Mesendoderm (in vitro differentiated cells): Measurements from ENCODE around the gene TMEM125.

Experiments
- DNase-seq: peaks from one replicate; pipeline ENCODE4 v3.0.0; 2013
- H2AK5ac ChIP-seq: 2 replicates; pipeline ENCODE4 v1.6.1; 2013; ENCODE audit warnings: low read length, inconsistent platforms
- H2BK120ac ChIP-seq: 2 replicates; pipeline ENCODE4 v1.6.1; 2013; ENCODE audit warnings: low read depth, mild to moderate bottlenecking, low read length, moderate library complexity, mixed read lengths
- H2BK15ac ChIP-seq: replicated peaks from 2 replicates; pipeline ENCODE4 v1.6.1; 2013; ENCODE audit warnings: low read depth, mild to moderate bottlenecking, moderate library complexity
- H2BK5ac ChIP-seq: 2 replicates; pipeline ENCODE4 v1.6.1; 2013; ENCODE audit warnings: low read length, inconsistent platforms
- H3K18ac ChIP-seq: 2 replicates; pipeline ENCODE4 v1.6.1; 2013; ENCODE audit warnings: mild to moderate bottlenecking, low read length, mixed read lengths
- H3K23ac ChIP-seq: one replicate; pipeline ENCODE4 v1.6.1; 2013; ENCODE audit warnings: low read length
- H3K27ac ChIP-seq: 2 replicates; pipeline ENCODE4 v1.5.1; 2013; ENCODE audit warnings: low read depth, mild to moderate bottlenecking, inconsistent platforms, low read length, moderate library complexity
- H3K27me3 ChIP-seq: 2 replicates; pipeline ENCODE4 v1.6.1; 2013; ENCODE audit warnings: low read length, control low read depth, mild to moderate bottlenecking, inconsistent platforms; ENCODE audit not compliant: insufficient read depth, poor library complexity
- H3K36me3 ChIP-seq: 2 replicates; pipeline ENCODE4 v1.6.1; 2013; ENCODE audit warnings: low read length, inconsistent platforms; ENCODE audit not compliant: control insufficient read depth, insufficient read depth
- H3K4ac ChIP-seq: one replicate; pipeline ENCODE4 v1.6.1; 2013; ENCODE audit warnings: low read depth, mild to moderate bottlenecking, low read length, moderate library complexity
- H3K4me1 ChIP-seq: 2 replicates; pipeline ENCODE4 v1.6.1; 2013; ENCODE audit warnings: low read depth, low read length, inconsistent platforms; ENCODE audit not compliant: control insufficient read depth
- H3K4me2 ChIP-seq: 2 replicates; pipeline ENCODE4 v1.6.1; 2013; ENCODE audit warnings: low read length
- H3K4me3 ChIP-seq: 2 replicates; pipeline ENCODE4 v1.5.1; 2013; ENCODE audit warnings: mild to moderate bottlenecking, low read length
- H3K56ac ChIP-seq: one replicate; pipeline ENCODE4 v1.6.1; 2013; ENCODE audit warnings: low read length
- H3K79me1 ChIP-seq: 2 replicates; pipeline ENCODE4 v1.6.1; 2013; ENCODE audit warnings: low read length, inconsistent platforms
- H3K79me2 ChIP-seq: 2 replicates; pipeline ENCODE4 v1.6.1; 2013; ENCODE audit warnings: mild to moderate bottlenecking, low read length; ENCODE audit not compliant: control insufficient read depth, insufficient read depth
- H3K9ac ChIP-seq: 2 replicates; pipeline ENCODE4 v1.6.1; 2013; ENCODE audit warnings: low read length, inconsistent platforms
- H4K5ac ChIP-seq: one replicate; pipeline ENCODE4 v1.6.1; 2013; ENCODE audit warnings: low read length
- H4K8ac ChIP-seq: one replicate; pipeline ENCODE4 v1.6.1; 2013; ENCODE audit warnings: low read depth, mild to moderate bottlenecking, control low read depth, low read length, moderate library complexity
- WGBS: extraction: QIAGEN DNeasy Blood & Tissue Kit; methylation state at CpG from one replicate; pipeline ENCODE4 v1.1.7; 2013; ENCODE audit warnings: low lambda C conversion rate, missing lambda C conversion rate; ENCODE audit not compliant: insufficient coverage; ENCODE audit errors: extremely low coverage; 5-methylcytosine and 5-hydroxymethylcytosine counted together

TMEM125 gene

GRCh38 chr1:43227143-43227764 is 42.5 kb upstream of the TMEM125 start:
- Histone ChIP-seq H3K9ac (no peak overlapping the region), H3K56ac (peak overlapping the region; percentile 51), H2BK15ac (no peak overlapping the region), H3K4ac (no peak overlapping the region), H2BK120ac (no peak overlapping the region), H3K36me3 (no peaks in the 10 kb centered on the region), H3K23ac (no peak overlapping the region), H2AK5ac (no peak overlapping the region), H3K27me3 (no peaks in the 10 kb centered on the region), H2BK5ac (no peak overlapping the region), H3K18ac (no peak overlapping the region), H3K79me2 (no peaks in the 10 kb centered on the region), H4K8ac (no peak overlapping the region), H4K5ac (no peak overlapping the region), H3K27ac (no peak overlapping the region), H3K4me3 (no peak overlapping the region), H3K4me1 (peaks cover 6% of the 10 kb centered on the region), H3K4me2 (no peak overlapping the region), H3K79me1 (no peaks in the 10 kb centered on the region)
- DNase-seq = peak; percentile 91
- WGBS = no CpG with 5 or more reads among the region's 10 CpGs

- H3K4me3 ChIP-seq = no peak overlapping the region
- no peak overlapping the region for H4K5ac ChIP-seq
- H2BK15ac ChIP-seq = no peak overlapping the region
- no peak overlapping the region for H2AK5ac ChIP-seq
- H3K23ac ChIP-seq = no peak overlapping the region
- H3K4me1 ChIP-seq = peaks cover 6% of the 10 kb centered on the region
- H3K79me2 ChIP-seq = no peaks in the 10 kb centered on the region
- no peaks in the 10 kb centered on the region for H3K36me3 ChIP-seq
- H3K27ac ChIP-seq = no peak overlapping the region
- no peaks in the 10 kb centered on the region for H3K79me1 ChIP-seq
- no peak for DNase-seq
- no peak overlapping the region for H4K8ac ChIP-seq
- H3K27me3 ChIP-seq = no peaks in the 10 kb centered on the region
- no peak overlapping the region for H3K4me2 ChIP-seq
- H3K4ac ChIP-seq = no peak overlapping the region
- no peak overlapping the region for H2BK120ac ChIP-seq
- no peak overlapping the region for H3K9ac ChIP-seq
- no peak overlapping the region for H3K18ac ChIP-seq
- H3K56ac ChIP-seq = no peak overlapping the region
- WGBS = no CpG with 5 or more reads among the region's 6 CpGs
- no peak overlapping the region for H2BK5ac ChIP-seq
These were observed 39.7 kb upstream of the TMEM125 start for GRCh38 chr1:43229826-43230780.

- WGBS = no CpG with 5 or more reads among the region's 4 CpGs
These were observed 37.7 kb upstream of the TMEM125 start for GRCh38 chr1:43232074-43232473.

GRCh38 chr1:43232482-43232881 is 37.3 kb upstream of the TMEM125 start:
- Histone ChIP-seq H3K4me3 (no peak overlapping the region), H3K36me3 (no peaks in the 10 kb centered on the region), H4K5ac (no peak overlapping the region), H3K79me2 (no peaks in the 10 kb centered on the region), H4K8ac (no peak overlapping the region), H3K23ac (no peak overlapping the region), H3K4me2 (no peak overlapping the region), H3K9ac (no peak overlapping the region), H3K79me1 (no peaks in the 10 kb centered on the region), H3K56ac (no peak overlapping the region), H3K27ac (no peak overlapping the region), H2BK5ac (no peak overlapping the region), H3K27me3 (no peaks in the 10 kb centered on the region), H2BK15ac (no peak overlapping the region), H3K18ac (no peak overlapping the region), H3K4me1 (peaks cover 4% of the 10 kb centered on the region), H2AK5ac (no peak overlapping the region), H3K4ac (no peak overlapping the region), H2BK120ac (no peak overlapping the region)
- no CpG with 5 or more reads among the region's 4 CpGs for WGBS
- no peak for DNase-seq

More at GRCh38 chr1:43232074-43232473, 37.7 kb upstream of the TMEM125 start:
- no peak overlapping the region for H3K56ac ChIP-seq
- H3K23ac ChIP-seq = no peak overlapping the region
- H2AK5ac ChIP-seq = no peak overlapping the region
- H3K4ac ChIP-seq = no peak overlapping the region
- peaks cover 6% of the 10 kb centered on the region for H3K4me1 ChIP-seq
- H3K18ac ChIP-seq = no peak overlapping the region
- no peak overlapping the region for H2BK5ac ChIP-seq
- no peak overlapping the region for H4K8ac ChIP-seq
- no peaks in the 10 kb centered on the region for H3K27me3 ChIP-seq
- H3K27ac ChIP-seq = no peak overlapping the region
- H3K79me2 ChIP-seq = no peaks in the 10 kb centered on the region
- no peaks in the 10 kb centered on the region for H3K79me1 ChIP-seq
- no peak overlapping the region for H3K4me3 ChIP-seq
- no peak overlapping the region for H2BK120ac ChIP-seq
- no peaks in the 10 kb centered on the region for H3K36me3 ChIP-seq
- H3K9ac ChIP-seq = no peak overlapping the region
- H2BK15ac ChIP-seq = no peak overlapping the region
- no peak overlapping the region for H4K5ac ChIP-seq
- peak; percentile 52 for DNase-seq
- H3K4me2 ChIP-seq = no peak overlapping the region

GRCh38 chr1:43233631-43234030 is 36.2 kb upstream of the TMEM125 start:
- no peak overlapping the region for H3K4me3 ChIP-seq
- no peak overlapping the region for H2AK5ac ChIP-seq
- H3K36me3 ChIP-seq = no peaks in the 10 kb centered on the region
- no peaks in the 10 kb centered on the region for H3K79me1 ChIP-seq
- no peak overlapping the region for H4K8ac ChIP-seq
- H2BK120ac ChIP-seq = no peak overlapping the region
- WGBS = no CpG with 5 or more reads among the region's 5 CpGs
- no peak overlapping the region for H3K18ac ChIP-seq
- H3K4ac ChIP-seq = no peak overlapping the region
- H3K79me2 ChIP-seq = no peaks in the 10 kb centered on the region
- DNase-seq = no peak
- no peak overlapping the region for H3K23ac ChIP-seq
- H3K9ac ChIP-seq = no peak overlapping the region
- no peak overlapping the region for H4K5ac ChIP-seq
- no peaks in the 10 kb centered on the region for H3K27me3 ChIP-seq
- no peak overlapping the region for H3K56ac ChIP-seq
- no peak overlapping the region for H2BK5ac ChIP-seq
- no peak overlapping the region for H3K4me2 ChIP-seq
- no peak overlapping the region for H3K27ac ChIP-seq
- no peaks in the 10 kb centered on the region for H3K4me1 ChIP-seq
- H2BK15ac ChIP-seq = no peak overlapping the region
